ENCODE measurements around the gene OSGIN1.

DNA sequence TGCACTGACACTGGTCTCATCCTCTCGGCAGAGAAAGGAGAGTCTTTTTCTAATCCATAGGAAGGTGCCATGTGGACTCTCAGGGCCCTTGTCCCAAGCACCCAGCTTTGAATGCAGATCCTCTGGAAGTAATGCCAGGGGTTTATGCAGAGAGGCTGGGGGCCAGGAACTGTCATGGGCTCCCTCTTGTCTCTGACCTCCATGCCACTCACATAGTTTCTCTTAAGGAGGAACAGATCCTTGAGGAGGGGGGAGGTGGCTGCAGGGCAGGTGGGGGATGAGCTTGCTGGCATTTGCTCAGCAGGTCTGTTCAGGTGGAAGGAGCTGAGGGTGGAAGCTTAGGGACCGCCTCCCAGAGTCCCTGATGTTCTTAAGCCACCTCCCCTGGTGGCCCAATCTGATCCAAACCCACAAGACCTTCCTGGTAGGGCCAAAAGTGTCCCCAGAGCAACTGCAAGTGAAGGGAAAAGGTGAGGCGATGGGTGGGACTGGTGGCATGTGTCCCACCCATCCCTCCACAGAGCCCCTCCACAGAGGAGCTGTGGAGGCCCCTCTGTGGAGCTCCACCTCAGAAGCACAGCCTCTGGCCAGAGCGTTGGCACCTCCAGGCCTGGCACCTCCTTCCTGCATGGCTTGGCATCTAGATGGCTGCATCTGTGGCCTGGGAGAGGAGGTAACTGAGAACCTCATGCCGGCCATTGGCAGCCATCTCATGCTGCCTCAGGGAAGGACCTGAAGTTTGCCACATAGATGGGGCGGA is 24.2 kb downstream of the OSGIN1 start:
- TF ChIP-seq, protein P1, sequence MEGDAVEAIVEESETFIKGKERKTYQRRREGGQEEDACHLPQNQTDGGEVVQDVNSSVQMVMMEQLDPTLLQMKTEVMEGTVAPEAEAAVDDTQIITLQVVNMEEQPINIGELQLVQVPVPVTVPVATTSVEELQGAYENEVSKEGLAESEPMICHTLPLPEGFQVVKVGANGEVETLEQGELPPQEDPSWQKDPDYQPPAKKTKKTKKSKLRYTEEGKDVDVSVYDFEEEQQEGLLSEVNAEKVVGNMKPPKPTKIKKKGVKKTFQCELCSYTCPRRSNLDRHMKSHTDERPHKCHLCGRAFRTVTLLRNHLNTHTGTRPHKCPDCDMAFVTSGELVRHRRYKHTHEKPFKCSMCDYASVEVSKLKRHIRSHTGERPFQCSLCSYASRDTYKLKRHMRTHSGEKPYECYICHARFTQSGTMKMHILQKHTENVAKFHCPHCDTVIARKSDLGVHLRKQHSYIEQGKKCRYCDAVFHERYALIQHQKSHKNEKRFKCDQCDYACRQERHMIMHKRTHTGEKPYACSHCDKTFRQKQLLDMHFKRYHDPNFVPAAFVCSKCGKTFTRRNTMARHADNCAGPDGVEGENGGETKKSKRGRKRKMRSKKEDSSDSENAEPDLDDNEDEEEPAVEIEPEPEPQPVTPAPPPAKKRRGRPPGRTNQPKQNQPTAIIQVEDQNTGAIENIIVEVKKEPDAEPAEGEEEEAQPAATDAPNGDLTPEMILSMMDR (IDR thresholded peaks at IDR 0.05): no peak
- TF ChIP-seq POLR2AphosphoS5 (IDR thresholded peaks at IDR 0.05): no peak
- no peak for TF ChIP-seq POLR2A (IDR thresholded peaks at IDR 0.05)
- TF ChIP-seq EP300 (IDR thresholded peaks at IDR 0.05): no peak
